A673 (cell line): Measurements from ENCODE around the gene SRXN1.

Experiments used
- EZH2 ChIP-seq: fragments of 200-600 bp; sonication (generic); IDR thresholded peaks from 2 replicates; pipeline ENCODE4 v1.6.1; 2017; ENCODE audit warnings: borderline replicate concordance, low read depth, mild to moderate bottlenecking, mixed read lengths, antibody characterized with exemption, low read length; ENCODE audit not compliant: poor library complexity, severe bottlenecking
- TF ChIP-seq, protein P1 (sequence below): fragments of 300-800, 200-600 bp; sonication (generic); conservative IDR thresholded peaks from 2 replicates; pipeline ENCODE4 v1.5.1; 2017; ENCODE audit warnings: low read depth, mild to moderate bottlenecking, antibody characterized with exemption, low read length, moderate library complexity, mixed read lengths

DNA sequence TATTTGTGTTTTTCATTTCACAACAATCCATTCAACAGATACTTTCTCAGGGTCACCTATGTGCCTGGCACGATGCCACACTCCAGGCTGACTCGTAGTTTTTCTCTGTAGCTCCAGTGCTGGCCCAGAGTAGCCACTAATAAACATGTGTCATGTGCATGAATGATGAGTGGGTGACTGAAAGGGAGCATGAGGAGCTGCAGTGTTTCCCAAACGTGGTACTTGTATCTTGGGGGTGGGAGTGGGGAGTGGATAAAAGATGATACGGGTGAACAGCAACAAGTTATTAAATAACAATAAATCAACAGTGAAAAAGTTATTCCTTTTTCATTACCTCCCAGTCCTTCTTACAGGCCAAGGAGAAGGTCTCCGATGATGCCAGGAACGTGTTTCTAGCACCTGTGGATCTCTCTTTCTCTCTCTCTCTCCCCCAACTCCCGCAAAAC, 17.1 kb downstream of the SRXN1 start:
- no peak for TF ChIP-seq EZH2
- TF ChIP-seq, protein P1, sequence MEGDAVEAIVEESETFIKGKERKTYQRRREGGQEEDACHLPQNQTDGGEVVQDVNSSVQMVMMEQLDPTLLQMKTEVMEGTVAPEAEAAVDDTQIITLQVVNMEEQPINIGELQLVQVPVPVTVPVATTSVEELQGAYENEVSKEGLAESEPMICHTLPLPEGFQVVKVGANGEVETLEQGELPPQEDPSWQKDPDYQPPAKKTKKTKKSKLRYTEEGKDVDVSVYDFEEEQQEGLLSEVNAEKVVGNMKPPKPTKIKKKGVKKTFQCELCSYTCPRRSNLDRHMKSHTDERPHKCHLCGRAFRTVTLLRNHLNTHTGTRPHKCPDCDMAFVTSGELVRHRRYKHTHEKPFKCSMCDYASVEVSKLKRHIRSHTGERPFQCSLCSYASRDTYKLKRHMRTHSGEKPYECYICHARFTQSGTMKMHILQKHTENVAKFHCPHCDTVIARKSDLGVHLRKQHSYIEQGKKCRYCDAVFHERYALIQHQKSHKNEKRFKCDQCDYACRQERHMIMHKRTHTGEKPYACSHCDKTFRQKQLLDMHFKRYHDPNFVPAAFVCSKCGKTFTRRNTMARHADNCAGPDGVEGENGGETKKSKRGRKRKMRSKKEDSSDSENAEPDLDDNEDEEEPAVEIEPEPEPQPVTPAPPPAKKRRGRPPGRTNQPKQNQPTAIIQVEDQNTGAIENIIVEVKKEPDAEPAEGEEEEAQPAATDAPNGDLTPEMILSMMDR: no peak
